Activated T-cell treated with anti-CD3 and anti-CD28 coated beads for 1 hour (primary cell): ENCODE measurements around the gene CACNG5.

Experiments
- DNase-seq: peaks from one replicate; pipeline ENCODE4 v3.0.0-alpha.2; 2020; ENCODE audit warnings: low read depth

Gene CACNG5

GRCh38 chr17:66834919-66835454, at the start of gene CACNG5:
TSS of gene CACNG5 (plus strand) at chr17:66835117. CDS start at chr17:66877333, 42,216 bp downstream.
- DNase-seq = no peak

- DNase-seq = no peak
Observed at GRCh38 chr17:66786107-66786506, 48.8 kb upstream of the CACNG5 start.

GRCh38 chr17:66787914-66788313, 47.0 kb upstream of the CACNG5 start:
- DNase-seq = no peak

GRCh38 chr17:66789093-66789492, 45.8 kb upstream of the CACNG5 start:
- no peak for DNase-seq

GRCh38 chr17:66789961-66790437, 44.9 kb upstream of the CACNG5 start:
- no peak for DNase-seq

- DNase-seq = no peak
Observed at GRCh38 chr17:66790501-66791061, 44.3 kb upstream of the CACNG5 start.

- no peak for DNase-seq
Observed at GRCh38 chr17:66791347-66791746, 43.6 kb upstream of the CACNG5 start.

GRCh38 chr17:66793814-66794213, 41.1 kb upstream of the CACNG5 start:
- no peak for DNase-seq

- no peak for DNase-seq
Observed at GRCh38 chr17:66795486-66795885, 39.4 kb upstream of the CACNG5 start.

GRCh38 chr17:66799849-66800537, 34.9 kb upstream of the CACNG5 start:
- no peak for DNase-seq

- no peak for DNase-seq
Observed at GRCh38 chr17:66803474-66803951, 31.4 kb upstream of the CACNG5 start.

GRCh38 chr17:66805567-66805966, 29.4 kb upstream of the CACNG5 start:
- no peak for DNase-seq

- DNase-seq = no peak
Observed at GRCh38 chr17:66807182-66807581, 27.7 kb upstream of the CACNG5 start.

GRCh38 chr17:66809408-66809807, 25.5 kb upstream of the CACNG5 start:
- no peak for DNase-seq

- DNase-seq = no peak
Observed at GRCh38 chr17:66810951-66811682, 23.8 kb upstream of the CACNG5 start.

GRCh38 chr17:66811683-66812054, 23.2 kb upstream of the CACNG5 start:
- DNase-seq = no peak

- DNase-seq = no peak
Observed at GRCh38 chr17:66812571-66812970, 22.3 kb upstream of the CACNG5 start.

GRCh38 chr17:66813296-66813695, 21.6 kb upstream of the CACNG5 start:
- no peak for DNase-seq

- DNase-seq = no peak
Observed at GRCh38 chr17:66814026-66814425, 20.9 kb upstream of the CACNG5 start.

GRCh38 chr17:66814570-66814969, 20.3 kb upstream of the CACNG5 start:
- DNase-seq = no peak

- no peak for DNase-seq
Observed at GRCh38 chr17:66817750-66818149, 17.2 kb upstream of the CACNG5 start.

GRCh38 chr17:66819466-66819865, 15.5 kb upstream of the CACNG5 start:
- no peak for DNase-seq

- DNase-seq = no peak
Observed at GRCh38 chr17:66822009-66822408, 12.9 kb upstream of the CACNG5 start.
